AG08396 (cell line): ENCODE measurements around the gene ABLIM2.

Source experiments
- DNase-seq: peaks from one replicate; pipeline ENCODE4 v3.0.0; 2012; ENCODE audit warnings: low spot score, mixed read lengths

The ABLIM2 gene

DNA sequence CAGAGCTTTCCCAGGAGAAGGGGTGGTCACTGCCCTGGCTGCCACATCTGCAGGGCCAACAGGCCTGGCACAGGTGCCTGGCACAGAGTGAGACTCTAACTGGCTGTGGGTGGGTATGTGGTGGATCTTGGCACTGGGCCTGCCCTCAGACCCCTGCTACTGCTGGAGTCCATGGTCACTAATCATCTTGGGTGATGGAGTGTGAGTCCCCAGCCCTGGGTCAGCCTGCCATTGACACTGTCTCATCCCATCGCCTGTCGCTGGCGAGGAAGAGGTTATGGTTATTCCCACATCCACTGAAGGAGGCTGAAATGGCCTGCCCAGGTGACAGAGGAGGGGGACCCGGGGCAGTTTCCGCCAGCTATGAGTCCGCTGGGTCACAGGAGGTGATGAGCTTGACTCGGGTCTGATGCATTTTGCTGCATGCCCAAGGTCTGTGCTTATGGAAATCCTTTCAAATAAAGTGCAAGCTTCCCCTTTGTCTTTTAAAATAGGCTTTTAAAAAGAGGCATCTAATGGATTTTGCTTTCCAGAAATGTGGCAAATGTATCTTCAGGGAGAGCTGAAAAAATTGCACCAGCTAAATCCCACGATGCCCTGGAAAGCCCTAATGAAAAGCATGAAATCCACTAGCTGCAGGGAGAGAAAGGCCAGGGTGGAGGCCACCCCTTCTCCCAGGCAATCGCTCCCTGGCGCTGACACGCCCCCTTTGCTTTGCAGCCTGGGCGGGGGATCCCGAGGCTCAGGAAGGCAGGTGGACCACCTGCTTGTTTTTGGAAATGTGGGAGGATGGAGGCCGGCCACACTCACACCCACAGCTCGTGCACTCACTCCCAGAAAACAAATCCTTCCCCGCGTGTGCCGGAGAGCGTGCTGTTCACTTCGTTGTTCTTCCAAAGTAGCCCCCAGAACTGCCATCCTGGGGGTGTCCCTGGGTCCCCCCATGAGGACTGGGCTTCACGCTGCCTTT, 54.9 kb downstream of the ABLIM2 start:
- no peak for DNase-seq

- DNase-seq = no peak
These were observed 55.8 kb downstream of the ABLIM2 start for GRCh38 chr4:8102831-8103230.

DNA sequence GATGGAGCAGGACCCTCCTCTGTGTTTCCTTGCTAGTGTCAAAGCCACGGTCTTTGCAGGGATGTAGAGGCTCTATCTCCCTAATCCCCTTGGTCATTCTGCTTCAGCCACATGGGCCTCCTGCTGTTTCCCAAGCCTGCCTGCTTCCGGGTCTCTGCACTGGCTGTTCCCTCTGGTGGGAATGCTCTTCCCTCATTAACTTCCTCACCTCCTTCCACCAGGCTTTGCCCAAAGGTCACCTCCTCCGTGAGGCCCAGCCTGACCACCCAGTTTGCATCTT, 56.6 kb downstream of the ABLIM2 start:
- DNase-seq = no peak

DNA sequence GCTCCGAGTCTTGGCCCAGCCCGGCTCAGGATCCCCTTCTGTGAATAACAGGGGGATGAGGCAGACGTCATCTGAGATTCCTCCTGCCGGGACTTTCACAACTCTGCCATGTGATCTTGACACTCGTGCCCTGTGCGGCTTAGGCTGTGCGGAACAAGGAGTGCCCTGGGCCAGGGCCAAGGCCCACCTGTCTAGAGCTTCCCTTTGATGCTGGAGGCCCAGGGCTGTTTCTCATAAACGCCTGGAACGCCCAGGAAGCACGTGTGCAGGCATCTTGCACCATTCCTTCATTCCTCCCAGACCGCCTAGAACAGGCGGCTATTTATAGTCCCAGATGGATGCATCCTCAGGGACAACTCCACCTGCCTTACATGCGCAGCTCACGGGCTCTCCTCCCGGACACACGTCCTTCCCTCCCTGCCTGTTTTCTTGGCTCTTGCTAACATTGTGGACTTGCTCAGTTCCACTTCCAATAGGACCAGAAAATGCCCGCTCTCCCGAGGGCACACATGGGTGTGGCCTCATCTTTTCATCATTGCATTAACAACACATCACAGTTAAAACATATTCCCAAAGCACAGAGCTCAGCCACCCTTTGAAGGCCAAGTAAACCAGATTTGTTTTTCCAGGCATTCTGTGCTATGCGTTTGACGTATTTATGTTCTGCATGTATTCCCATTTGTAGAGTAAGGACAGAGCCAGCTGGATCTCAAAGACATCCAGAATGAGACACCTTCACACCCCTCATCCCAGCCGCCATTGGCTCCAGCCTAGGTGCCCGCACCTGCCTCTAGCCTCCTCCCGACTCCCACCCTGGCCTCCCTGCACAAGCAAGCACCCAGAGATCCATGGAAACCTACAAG, 57.2 kb downstream of the ABLIM2 start:
- no peak for DNase-seq

DNA sequence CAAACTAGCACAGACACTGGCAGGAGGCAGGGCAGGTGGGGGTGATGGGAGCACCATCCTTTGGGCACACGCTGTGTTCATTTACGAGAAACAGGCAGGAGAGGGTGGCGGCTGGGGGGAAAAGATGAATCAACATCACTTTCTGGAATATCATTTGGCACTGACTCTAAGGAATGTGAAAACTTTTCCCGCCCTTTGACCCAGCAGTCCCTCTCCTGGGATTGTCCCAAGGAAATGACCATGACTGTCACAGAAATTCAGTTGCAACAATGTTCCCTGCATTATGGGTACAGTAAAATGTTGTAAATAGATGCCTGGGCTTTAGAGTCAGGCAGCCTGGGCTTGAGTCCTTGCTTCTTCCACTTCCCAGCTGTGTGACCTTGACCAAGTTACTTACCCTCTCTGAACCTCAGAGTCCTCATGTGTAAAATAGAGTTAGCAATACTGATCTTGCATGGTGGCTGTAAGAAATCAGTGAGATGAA, 58.6 kb downstream of the ABLIM2 start:
- DNase-seq = no peak

- no peak for DNase-seq
These were observed 60.1 kb downstream of the ABLIM2 start for GRCh38 chr4:8098506-8098905.

- no peak for DNase-seq
These were observed 60.8 kb downstream of the ABLIM2 start for GRCh38 chr4:8097721-8098345.

DNA sequence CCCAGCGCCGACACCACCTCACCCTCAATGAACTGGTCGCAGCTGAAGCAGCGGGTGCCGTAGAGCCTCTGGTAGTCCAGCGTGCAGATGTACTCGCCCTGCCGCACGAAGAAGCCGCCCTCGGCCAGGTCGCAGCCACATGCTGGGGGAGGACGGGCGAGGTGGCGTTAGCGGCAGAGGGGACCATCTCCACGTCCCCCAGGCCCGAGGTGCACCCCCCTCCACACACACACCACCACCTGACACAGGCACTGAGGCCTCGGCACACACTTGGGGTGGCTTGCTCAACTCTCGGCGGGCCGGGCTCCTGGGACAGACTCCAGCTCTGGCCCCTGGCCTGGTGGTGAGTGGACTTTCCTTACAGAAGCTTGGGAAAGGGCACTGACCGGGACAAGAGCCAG, 61.5 kb downstream of the ABLIM2 start:
- DNase-seq = no peak

DNA sequence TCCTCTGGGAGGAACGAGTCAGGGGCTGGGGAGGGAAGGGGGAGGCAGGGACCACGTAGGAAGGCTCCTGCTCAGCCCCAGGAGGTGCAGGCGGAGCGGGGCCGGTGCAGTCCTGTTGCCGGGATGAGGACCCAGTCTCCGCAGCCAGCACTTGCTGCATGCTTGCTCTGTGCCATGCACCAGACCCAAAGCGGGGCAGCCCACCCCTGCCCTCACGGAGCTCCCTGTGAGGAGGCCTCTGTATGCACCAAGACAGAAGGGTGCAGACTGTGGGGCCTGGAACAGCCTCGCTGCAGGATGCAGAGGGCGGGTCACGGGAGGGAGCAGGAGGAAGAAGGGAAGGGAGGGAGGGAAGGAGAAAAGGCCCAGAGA, 61.9 kb downstream of the ABLIM2 start:
- no peak for DNase-seq

DNA sequence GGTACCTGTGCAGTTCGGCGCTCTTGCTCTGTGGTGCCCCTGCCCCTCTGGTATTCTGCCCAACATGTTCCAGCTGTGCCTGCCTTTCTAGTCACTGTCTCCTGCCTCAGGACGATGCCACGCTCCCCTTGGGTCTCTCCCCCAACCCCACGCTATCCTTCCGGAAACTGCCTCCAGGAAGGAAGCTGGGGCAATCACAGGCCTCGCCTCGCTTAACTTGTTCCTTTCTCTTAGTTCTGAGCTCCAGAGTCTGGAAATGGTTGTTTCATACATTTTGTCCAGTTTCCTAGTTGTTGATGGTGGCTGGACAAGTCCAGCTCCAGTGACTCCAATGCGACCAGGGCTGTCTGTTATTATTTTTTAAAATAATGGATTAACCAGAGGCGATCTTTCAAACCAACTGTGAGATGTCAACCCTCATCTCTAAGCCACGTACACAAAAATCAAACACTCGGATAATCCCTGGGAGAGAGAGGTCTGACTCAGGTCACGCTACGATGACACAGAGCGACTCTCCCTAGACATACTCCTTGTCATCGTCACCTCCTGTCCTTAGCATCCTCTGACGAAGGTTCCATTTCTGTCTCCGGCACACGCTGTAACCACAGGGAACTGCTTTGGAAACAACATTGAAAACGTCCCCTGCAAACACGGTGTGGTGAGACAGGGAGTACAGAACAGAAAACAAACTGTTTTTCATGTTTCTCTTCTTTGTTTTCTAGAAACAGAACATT, 62.5 kb downstream of the ABLIM2 start:
- DNase-seq = no peak

DNA sequence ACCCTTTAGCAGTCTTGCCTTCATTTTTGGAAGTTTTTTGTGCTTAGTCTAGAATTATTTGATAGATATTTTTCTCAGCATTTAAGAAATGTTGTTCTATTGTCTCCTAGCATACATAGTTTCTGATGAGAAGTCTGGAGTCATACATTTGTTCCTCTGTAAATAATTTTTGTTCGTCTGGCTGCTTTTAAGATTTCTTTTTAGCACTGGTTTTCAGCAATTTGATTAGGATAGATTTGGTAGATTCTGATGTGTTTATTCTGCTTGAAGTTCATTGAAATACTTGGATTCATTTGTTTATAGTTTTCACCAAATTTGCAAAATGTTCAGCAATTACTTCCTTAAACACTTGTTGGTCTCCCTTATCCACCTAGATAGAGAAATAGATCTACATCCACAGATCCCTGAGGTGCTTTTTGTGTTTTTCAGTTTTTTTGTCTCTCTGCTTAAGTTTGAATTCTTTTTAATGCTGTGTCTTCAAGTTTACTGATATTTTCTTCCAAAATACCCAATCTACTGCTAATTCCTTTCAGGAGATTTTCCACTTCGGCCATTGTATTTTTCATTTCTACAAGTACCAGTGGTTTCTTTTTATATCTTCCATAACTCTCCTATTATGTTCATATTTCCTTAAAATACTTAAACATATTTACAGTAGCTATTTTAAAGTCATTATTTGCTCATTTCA, 64.9 kb downstream of the ABLIM2 start:
- no peak for DNase-seq

- no peak for DNase-seq
These were observed 66.3 kb downstream of the ABLIM2 start for GRCh38 chr4:8092282-8092681.

DNA sequence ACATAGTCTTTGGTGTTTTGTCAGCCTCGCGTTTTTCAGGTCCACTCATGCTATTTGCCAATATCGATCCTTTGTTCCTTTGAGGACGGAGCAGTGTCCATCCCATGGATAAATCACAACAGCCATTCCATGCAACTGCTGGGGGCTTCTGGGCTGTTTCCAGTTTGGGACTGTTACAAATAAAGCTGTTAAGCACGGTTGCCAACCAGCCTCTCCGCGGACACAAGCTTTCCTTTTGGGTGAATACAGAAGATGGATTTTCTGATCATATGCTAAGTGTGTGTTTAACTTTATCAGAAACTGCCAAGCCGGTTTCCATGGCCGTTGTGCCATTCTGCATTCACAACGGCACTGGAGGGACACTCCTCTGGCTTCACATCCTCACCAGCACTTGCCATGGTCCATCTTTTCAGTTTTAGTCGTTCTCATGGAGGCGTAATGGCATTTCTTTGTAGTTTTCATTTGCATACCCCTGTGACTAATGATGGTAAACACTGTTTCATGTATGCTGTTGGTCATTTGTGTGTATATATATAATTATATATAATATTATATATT, 67.8 kb downstream of the ABLIM2 start:
- DNase-seq = no peak

DNA sequence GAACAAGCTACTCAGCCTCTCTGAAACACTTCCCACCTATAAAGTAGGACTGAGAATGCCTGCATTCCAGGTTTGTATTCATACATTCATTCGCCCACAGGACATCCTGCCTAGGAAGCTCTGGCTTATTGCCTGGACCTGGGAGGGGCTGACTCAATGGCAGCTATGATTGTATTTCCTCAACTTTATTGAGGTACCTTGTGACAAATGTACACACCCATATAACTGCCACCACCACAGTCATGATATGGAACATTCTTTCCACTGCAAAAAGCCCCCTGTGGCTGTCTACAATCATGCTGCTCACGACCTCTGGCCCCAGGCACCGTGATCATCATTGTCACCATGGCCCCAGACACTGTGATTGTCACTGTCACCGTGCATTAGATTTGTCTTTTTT, 68.3 kb downstream of the ABLIM2 start:
- DNase-seq = no peak

DNA sequence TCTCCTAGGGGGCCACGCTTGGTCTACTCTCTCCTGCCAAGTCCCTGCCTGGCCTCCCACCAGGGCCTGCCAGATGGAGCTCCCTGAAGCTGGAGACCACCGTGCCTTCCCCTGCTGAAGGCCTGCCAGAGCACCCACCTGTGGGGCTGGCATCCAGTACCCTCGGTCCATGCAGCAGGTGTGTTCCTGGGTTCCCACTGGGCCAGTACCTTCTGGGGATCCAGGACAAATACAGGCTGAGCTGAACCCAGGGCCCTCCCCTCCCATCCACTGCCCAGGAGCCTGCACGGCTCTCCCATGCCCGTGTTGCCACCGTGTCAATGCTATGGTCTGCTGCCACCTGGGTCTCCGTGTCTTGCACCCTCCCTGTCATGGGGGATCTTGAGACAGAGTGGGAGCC, 68.8 kb downstream of the ABLIM2 start:
- DNase-seq = no peak

DNA sequence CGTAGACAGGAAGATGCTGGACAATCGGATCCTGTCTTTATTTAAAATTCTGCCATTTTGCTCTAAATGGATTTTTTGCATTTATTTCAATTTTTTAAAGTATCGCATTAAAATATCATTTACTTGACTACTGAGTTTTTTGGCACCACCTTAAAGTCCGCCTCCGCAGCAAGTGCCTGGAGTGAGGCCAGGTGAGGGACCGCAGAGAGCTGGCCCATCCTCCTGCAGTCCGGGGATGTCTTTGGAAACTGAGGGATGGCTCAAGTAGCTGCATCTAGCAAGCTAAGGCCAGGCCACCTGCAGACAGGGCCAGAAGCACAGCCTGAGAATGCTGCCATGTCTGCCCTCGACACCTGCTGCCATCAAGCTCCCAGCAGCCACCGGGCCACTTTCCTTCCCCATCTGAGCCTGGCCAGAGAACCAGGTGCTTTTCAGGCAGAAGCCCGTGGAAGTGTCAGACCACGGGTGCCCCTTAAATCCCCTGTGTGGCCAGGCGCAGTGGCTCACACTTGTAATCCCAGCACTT, 69.6 kb downstream of the ABLIM2 start:
- no peak for DNase-seq

GRCh38 chr4:8087921-8088495, 70.6 kb downstream of the ABLIM2 start:
- DNase-seq = no peak

- no peak for DNase-seq
These were observed 71.7 kb downstream of the ABLIM2 start for GRCh38 chr4:8086783-8087445.

GRCh38 chr4:8085491-8086117, 73.0 kb downstream of the ABLIM2 start:
- no peak for DNase-seq
